Muscle of leg (tissue), 11 donors: ENCODE results near the gene VGLL4. TPM values are rescaled to one million over a fixed set of nuclear protein-coding genes. Genes with fewer than 3 reads are reported as not detected.
A peak's percentile ranks its signal among the peaks of the same experiment; 100 is the strongest.

Experiments
- DNase-seq: peaks from one replicate; pipeline ENCODE4 v3.0.0; 2013
- H3K27ac ChIP-seq: one replicate; pipeline ENCODE4 v1.5.1; 2013; ENCODE audit warnings: mild to moderate bottlenecking, low read length, control low read depth
- H3K27me3 ChIP-seq: one replicate; pipeline ENCODE4 v1.6.1; 2013; ENCODE audit warnings: low read length; ENCODE audit not compliant: control insufficient read depth, insufficient read depth
- H3K36me3 ChIP-seq: one replicate; pipeline ENCODE4 v1.6.1; 2013; ENCODE audit warnings: low read length; ENCODE audit not compliant: control insufficient read depth, insufficient read depth
- H3K4me1 ChIP-seq: one replicate; pipeline ENCODE4 v1.6.1; 2013; ENCODE audit warnings: low read length; ENCODE audit not compliant: control insufficient read depth, insufficient read depth
- H3K4me3 ChIP-seq: one replicate; pipeline ENCODE4 v1.5.1; 2013; ENCODE audit warnings: low read length, control low read depth
- H3K9me3 ChIP-seq: replicated peaks from 2 replicates; pipeline ENCODE4 v1.6.1; 2013; ENCODE audit warnings: low read depth, low read length; ENCODE audit not compliant: control insufficient read depth
- WGBS: methylation state at CpG from one replicate; pipeline ENCODE4 v1.1.5; 2013; ENCODE audit warnings: missing lambda C conversion rate; ENCODE audit not compliant: insufficient coverage; 5-methylcytosine and 5-hydroxymethylcytosine counted together
- polyA plus RNA-seq, 8 donors: library from polyadenylated mRNA; unstranded; fragments of 120-200 nt; gene quantifications; one replicate each; pipeline versions ENCODE4 v1.2.1 to v1.2.3, GENCODE V29; 2013; ENCODE audit warnings: inconsistent platforms in 1 of 8, low replicate concordance in 1 of 8; ENCODE audit not compliant: insufficient read length in 8 of 8, insufficient read depth in 1 of 8
- total RNA-seq: library from RNA; stranded (reverse); fragments of 120-200 nt; gene quantifications from one replicate; pipeline ENCODE4 v1.2.4, GENCODE V29; 2013

VGLL4 gene
- total and polyA plus RNA-seq, 9 donors = 36.7 to 58.4 (median 49.4) TPM

DNA sequence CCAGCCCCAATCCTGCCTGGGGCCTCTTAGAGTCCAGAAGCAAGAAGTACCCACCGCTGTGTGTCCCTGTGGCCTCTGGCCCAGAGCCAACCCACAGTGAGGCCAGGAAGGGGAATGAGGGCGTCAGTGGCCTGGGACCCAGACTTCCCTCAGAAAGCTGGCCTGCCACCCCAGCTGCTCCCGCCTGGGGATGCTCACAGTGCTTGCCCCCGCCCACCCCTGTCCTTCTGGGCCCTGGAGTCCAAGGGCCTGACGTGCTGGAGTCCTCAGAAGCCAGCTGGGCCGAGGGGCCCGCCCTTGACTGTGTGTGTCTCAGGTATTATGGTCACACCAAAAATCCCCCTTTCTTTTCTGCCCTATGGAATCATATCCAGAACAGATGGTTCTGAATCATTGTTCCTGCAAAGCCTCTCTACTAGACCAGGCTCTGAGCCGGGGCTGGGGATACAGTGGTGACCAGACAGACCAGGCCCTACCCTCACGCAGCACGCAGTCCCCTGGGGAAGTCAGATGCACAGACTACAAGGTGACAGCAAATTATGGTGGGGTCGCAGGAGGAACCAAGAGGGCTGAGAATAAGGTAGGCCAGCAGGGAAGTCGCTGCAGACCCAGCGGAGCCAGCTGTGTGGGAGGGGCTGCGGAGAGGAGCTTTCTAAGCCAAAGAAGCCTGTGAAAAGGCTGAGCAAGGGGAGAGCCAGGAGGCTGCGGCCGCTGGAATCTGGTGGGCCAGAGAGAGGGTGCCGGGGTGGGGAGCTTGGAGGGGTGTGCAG, 99.1 kb downstream of the VGLL4 start:
- Histone ChIP-seq H3K27me3 (no peaks in the 10 kb centered on the region), H3K36me3 (peaks cover 5% of the 10 kb centered on the region), H3K4me3 (no peak overlapping the region), H3K4me1 (peaks cover 33% of the 10 kb centered on the region), H3K27ac (peak overlapping the region; percentile 45), H3K9me3 (peaks cover 6% of the 10 kb centered on the region)
- 17% methylated on average over 11 of the region's 17 CpGs for WGBS
- peak; percentile 78 for DNase-seq

DNA sequence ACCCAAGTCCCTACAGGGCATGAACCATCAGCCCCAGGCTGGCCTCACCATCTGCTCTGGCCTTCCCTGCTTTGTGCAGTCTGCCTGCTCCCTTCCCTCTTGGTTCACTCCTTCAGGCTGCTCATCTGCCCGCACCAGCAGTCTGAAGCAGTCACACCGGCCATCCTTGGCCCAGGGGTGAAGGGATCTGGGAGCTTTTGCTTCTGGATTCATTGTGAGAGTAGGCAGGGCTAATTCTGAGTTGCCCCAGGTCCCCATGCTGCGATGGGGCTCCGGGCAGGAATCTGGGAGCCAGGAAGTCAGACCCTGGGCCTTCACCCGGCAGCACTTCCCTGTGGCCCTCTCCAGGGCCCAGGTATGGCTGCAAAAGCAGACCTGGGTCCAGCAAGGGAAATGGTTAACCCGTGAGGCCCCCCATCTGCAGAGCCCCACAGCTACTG, 99.7 kb downstream of the VGLL4 start:
- no peak overlapping the region for H3K4me3 ChIP-seq
- no peaks in the 10 kb centered on the region for H3K27me3 ChIP-seq
- peaks cover 30% of the 10 kb centered on the region for H3K4me1 ChIP-seq
- H3K27ac ChIP-seq = no peak overlapping the region
- peaks cover 5% of the 10 kb centered on the region for H3K36me3 ChIP-seq
- DNase-seq = no peak
- H3K9me3 ChIP-seq = peaks cover 6% of the 10 kb centered on the region
- WGBS = 84% methylated on average over 5 of the region's 6 CpGs

DNA sequence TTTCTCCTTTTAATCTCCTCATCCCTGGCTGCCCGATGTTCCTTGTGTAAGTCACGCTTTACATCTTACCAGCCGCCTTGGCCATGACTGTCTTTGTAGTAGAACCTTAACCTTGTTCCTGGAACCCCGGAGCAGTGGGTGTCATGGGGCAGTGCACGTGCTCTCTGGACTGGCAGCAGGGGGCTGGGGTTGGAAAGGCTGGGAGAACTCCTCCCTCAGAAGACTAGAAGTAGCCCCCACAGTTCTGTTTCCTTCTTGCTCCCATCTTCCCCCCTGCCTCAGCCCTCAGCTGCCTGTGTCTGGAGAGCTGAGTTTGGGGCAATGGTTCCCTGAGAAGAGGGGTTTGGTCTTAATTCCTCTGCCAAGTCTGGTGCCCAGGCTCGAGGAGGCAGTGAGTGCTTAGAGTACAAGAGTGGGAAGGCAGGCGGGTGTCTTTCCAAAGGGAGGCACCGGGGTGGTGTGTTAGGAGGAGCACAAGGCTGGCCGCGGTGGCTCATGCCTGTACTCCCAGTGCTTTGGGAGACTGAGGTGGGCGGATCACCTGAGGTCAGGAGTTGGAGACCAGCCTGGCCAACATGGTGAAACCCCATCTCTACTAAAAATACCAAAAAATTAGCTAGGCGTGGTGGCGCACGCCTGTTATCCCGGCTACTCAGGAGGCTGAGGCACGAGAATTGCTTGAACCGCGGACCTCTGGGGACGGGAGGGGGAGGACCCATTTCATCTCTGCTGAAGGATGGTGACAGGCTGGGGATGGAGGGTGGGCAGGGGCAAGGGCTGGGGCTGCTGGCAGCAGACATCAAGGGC, 100.4 kb downstream of the VGLL4 start:
- H3K27ac ChIP-seq = no peak overlapping the region
- WGBS = 90% methylated on average over 10 of the region's 19 CpGs

DNA sequence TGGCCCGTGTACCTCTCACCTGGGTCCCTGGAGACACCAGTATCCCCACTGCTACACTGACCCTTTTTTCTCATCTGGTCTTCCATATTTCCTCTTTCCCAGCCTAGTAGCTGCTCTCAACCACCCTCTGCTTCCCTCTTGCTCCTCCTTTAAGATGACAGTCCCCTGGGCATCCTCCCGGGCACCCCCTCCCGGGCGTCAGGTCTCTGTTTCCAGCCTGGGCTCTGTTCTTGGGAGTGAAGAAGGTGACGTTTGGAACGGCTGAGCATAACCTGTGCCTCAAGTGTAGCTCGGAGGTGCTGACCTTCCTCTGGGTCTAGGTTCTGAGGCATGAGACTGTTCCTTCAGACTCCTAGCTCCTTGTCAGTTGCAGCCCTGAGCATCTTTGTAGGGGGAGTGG, 101.2 kb downstream of the VGLL4 start:
- no peak for DNase-seq
- no peak overlapping the region for H3K4me3 ChIP-seq
- peaks cover 5% of the 10 kb centered on the region for H3K36me3 ChIP-seq
- peaks cover 6% of the 10 kb centered on the region for H3K9me3 ChIP-seq
- H3K27ac ChIP-seq = no peak overlapping the region
- 68% methylated on average over 4 of the region's 7 CpGs for WGBS
- no peaks in the 10 kb centered on the region for H3K27me3 ChIP-seq
- H3K4me1 ChIP-seq = peaks cover 23% of the 10 kb centered on the region

More for the DNA sequence above, 100.4 kb downstream of the VGLL4 start:
- Histone ChIP-seq H3K4me1 (peaks cover 24% of the 10 kb centered on the region), H3K9me3 (peaks cover 6% of the 10 kb centered on the region), H3K27me3 (no peaks in the 10 kb centered on the region), H3K4me3 (no peak overlapping the region), H3K36me3 (peaks cover 5% of the 10 kb centered on the region)
- no peak for DNase-seq

DNA sequence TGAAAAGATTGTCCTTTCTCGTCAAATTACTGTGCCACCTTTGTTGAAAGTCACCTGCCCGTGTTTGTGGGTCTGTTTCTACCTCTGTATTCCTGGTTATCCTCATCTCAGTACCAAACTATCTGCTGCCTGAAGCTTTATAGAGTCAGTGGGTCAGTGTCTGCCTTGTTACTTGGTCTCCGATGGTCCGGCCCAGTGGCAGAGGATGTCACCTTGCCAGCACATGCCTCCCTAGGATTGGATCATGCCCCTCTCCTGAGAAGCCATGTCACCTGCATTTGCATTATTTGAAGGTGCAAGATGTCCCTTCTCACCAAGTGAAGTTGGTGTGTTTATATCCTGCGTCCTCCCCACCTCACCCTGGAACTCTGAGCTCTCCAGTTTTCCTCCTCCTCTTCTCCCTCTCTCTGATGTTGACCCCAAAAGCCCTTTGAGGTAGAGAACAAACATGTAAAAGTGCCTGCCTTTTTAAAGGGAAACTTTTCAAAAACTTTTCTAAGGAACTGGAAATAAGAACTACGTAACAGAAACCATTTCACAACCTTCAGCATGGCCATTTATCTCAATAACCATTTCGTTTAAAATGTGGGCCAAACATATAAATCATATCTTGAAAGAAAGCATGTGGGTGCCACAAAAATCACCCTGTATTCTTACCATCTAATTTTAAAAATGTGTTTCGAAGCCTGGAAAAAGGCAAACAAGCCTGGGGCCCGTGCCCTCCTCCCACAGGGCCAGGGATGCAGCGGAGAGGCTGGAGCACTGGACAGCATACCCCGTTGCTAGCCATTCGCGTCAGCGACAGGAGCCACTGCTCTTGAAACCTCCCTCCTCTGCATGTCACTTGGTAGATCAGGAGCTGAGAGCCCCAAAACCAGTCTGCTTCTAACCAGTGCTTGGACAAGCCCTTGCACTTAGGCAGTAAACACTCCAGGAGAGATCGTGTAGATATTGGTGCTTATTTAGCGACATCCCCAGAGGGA, 102.1 kb downstream of the VGLL4 start:
- H3K27me3 ChIP-seq = no peaks in the 10 kb centered on the region
- peaks cover 23% of the 10 kb centered on the region for H3K4me1 ChIP-seq
- H3K27ac ChIP-seq = no peak overlapping the region
- no peaks in the 10 kb centered on the region for H3K36me3 ChIP-seq
- H3K4me3 ChIP-seq = no peak overlapping the region
- DNase-seq = no peak
- 81% methylated on average over 13 of the region's 16 CpGs for WGBS
- H3K9me3 ChIP-seq = peaks cover 6% of the 10 kb centered on the region

DNA sequence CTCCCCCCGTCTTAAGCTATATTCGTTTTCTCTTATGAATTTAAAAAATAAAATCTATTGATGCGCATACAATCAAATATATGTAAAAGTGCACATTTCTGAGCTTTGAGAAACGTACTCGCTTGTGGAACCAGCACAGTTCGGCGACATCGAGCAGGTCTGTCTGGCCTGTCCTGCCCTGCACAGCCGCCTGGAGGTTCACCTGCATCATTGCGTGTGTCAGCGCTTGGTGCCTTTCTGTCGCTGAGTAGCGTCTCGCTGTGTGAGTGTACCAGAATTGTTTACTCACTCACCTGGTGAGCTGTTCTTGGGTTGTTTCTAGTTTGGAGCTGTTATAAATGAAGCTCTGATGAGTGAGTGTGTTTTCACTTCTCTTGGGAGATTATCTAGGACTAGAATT, 104.0 kb downstream of the VGLL4 start:
- Histone ChIP-seq H3K9me3 (peaks cover 6% of the 10 kb centered on the region), H3K4me3 (no peak overlapping the region), H3K27me3 (no peaks in the 10 kb centered on the region), H3K4me1 (peaks cover 23% of the 10 kb centered on the region), H3K27ac (no peak overlapping the region), H3K36me3 (no peaks in the 10 kb centered on the region)
- DNase-seq = no peak
- WGBS = 95% methylated on average over 8 of the region's 14 CpGs

DNA sequence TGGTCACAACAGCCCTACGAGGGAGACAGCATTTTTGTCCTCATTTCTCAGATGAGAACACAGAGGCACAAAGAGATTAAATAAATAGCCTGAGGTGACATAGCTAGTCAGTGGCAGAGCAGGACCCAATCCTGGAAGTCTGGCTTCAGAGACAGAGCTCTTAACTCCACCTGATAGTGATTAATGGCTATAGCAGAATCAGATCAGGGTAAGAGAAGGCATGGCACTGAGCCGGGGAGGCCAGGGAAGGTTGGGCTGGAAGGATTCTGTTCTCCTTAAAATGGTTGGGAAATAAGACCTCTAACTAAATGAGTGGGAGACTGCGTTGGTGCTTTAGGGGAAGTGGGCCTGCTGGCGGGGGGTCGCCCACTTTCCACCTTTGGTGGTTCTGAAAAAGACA, 104.5 kb downstream of the VGLL4 start:
- Histone ChIP-seq H3K27me3 (no peaks in the 10 kb centered on the region), H3K4me1 (peaks cover 23% of the 10 kb centered on the region), H3K9me3 (peaks cover 6% of the 10 kb centered on the region), H3K36me3 (no peaks in the 10 kb centered on the region), H3K27ac (no peak overlapping the region), H3K4me3 (no peak overlapping the region)
- WGBS = 17% methylated on average over 1 of the region's 5 CpGs
- DNase-seq = no peak

DNA sequence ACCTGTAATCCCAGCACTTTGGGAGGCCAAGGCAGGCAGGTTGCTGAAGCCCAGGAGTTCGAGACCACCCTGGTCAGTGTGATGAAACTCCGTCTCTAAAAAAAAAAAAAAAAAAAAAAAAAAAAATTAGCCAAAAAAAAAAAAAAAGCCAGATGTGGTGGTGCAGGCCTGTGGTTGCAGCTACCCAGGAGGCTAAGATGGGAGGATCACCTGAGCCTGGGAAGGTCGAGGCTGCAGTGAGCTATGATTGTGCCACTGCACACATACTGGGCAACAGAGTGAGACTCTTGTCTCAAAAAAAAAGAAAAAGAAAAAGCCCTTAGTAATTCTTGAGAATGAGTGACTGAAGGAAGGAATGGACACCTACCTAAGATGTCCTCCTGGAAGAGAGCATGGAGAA, 105.1 kb downstream of the VGLL4 start:
- no peaks in the 10 kb centered on the region for H3K27me3 ChIP-seq
- no peak for DNase-seq
- H3K27ac ChIP-seq = no peak overlapping the region
- peaks cover under 1% of the 10 kb centered on the region for H3K9me3 ChIP-seq
- no CpG with 5 or more reads among the region's 3 CpGs for WGBS
- H3K4me3 ChIP-seq = no peak overlapping the region
- H3K4me1 ChIP-seq = peaks cover 23% of the 10 kb centered on the region
- no peaks in the 10 kb centered on the region for H3K36me3 ChIP-seq

DNA sequence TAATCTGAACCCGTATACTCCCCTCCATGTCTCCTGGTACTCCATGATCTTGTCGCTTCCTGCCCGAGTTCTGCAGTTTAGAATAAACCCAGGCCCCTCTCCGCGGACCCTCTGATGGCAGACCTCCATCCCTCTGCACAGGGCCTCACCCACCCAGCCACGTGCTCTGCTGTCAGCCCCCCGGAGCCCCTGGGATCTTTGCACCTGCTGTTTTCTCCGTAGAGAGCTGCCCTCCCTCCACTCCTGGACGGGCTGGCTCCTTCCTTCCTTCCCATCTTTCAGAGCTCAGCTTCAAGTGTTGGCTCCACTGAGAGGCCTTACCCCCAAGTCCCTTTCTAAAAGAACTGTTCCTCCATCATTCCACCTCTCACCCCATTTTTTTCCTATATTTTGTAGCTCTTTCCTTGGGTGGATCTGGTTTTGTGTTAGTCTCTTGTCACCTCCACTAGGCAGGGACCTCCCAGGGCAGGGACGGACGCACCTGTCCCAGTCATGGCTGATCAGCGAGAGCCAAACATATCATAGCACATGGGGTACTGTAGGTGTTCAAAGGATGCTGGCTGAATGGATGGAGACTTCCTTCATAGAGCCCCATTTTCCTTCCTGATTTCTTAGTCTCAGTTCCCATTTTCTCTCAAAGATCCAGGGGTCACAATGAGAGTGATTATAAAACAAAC, 106.6 kb downstream of the VGLL4 start:
- Histone ChIP-seq H3K27me3 (no peaks in the 10 kb centered on the region), H3K9me3 (no peaks in the 10 kb centered on the region), H3K4me3 (no peak overlapping the region), H3K27ac (no peak overlapping the region), H3K36me3 (no peaks in the 10 kb centered on the region), H3K4me1 (peaks cover 21% of the 10 kb centered on the region)
- WGBS = 64% methylated on average over 8 of the region's 12 CpGs
- no peak for DNase-seq
